Left colon (tissue), 2 donors: ENCODE measurements around the gene EPB41L4B. TPM values are rescaled to one million over a fixed set of nuclear protein-coding genes. Genes with fewer than 3 reads are reported as not detected.
A peak's percentile ranks its signal among the peaks of the same experiment; 100 is the strongest.

ENCODE experiments used
- ATAC-seq: fragments of 200-7000 bp; cut with Tn5 transposase; one replicate; pipeline ENCODE4 v1.9.1; 2020; ENCODE audit warnings: mild to moderate bottlenecking, moderate library complexity
- DNase-seq, 2 donors: peaks; one replicate each; pipeline ENCODE4 v3.0.0-alpha.2; 2020
- intact Hi-C, 2 donors: fragments of 100-400 bp; cut with DNase I in 1 of 2; cut with micrococcal nuclease in 1 of 2; formaldehyde crosslinking; loops; one replicate each; pipeline versions ENCODE4 v1.11.2 to v1.14.0; 2022; cut with DNase I, micrococcal nuclease
- total RNA-seq, 2 donors: library from RNA; stranded (reverse); fragmentation: NEBNext Ultra II Directional; extraction: Animal tissue kit (Norgen Biotek cat#: 25700); gene quantifications; one replicate each; pipeline ENCODE4 v1.2.1, GENCODE V29; 2021
- donor health status: DM: no; HTN: no; CAD: no.
- donor health status: DM: yes; HTN: yes; CAD: no.

The EPB41L4B gene
- total RNA-seq, 2 donors from 2014 or later, result 147 to 150 TPM

DNA sequence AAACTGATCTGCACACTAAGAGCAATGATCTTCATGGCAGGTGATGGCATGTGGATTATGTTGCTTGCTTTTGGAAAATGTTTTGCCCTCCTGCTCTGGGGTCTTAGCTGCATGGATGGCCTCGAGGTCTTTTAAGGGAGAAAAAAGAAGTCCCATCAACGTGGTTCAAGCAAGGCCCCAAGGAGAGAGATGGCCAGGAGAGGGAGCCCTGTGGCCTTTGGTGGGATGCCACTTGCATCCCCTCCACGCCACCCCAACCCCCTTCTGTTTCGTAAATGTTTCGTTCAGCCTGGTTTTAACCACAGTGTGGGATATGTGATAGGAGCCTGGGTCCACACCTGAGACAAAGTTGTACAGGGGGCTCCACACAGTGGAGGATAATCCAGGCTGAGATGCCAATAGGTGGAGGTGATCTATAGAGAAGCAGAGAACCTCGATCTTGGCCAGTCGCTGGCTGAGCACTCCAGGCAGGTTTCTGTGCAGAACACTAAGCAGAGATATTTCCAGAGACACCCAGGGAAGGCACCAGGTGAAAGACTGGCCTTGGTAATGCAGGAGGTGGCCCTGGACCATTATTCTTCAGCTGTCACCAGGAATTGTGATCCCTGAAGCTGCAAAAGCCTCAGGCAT lies 128.0 kb downstream of the EPB41L4B start:
- peak; percentile 88 for ATAC-seq
- DNase-seq, result peak; percentile 38 to 68
- intact Hi-C loops, result no loop called here

DNA sequence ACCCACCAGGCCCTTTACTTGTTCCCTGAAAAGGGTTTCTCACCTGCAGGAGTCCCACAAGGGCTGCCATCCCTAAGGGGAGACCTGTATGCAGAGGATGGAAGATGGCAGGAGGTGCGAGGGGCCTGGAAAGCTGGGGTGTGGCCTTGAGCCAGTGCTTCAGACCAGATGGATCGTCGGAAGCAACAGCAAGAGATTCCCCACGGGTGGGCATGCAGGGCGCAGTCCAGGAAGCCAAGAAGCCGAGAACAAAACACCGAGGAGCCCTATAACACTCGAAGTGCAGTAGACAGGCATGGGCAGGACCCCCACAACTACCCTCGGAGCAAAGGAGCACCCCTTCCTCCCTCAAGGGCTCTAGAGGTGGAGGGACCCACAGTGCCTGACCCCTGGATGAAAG lies 129.1 kb downstream of the EPB41L4B start:
- ATAC-seq (no peak), DNase-seq (no peak)
- intact Hi-C loops, result no loop called here

DNA sequence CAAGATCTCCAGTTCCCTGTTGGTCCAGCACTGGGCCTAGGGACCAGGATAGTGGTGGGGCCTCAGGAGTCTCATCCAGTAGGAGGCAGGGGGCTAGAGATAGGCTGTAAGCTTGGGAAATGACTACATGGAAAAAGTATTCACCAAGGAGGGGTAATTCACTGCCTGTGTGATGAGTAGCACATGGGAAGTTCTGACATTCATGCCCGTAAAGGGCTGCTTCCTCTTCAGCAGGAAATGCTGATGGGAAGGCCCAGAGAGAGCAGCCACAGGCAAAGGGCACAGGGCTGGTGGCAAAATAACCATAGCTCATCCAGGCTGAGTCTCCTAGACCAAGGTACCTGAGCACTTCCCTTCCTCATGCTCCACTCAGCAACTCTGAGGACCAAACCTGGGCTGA lies 130.7 kb downstream of the EPB41L4B start:
- no peak for ATAC-seq

DNA sequence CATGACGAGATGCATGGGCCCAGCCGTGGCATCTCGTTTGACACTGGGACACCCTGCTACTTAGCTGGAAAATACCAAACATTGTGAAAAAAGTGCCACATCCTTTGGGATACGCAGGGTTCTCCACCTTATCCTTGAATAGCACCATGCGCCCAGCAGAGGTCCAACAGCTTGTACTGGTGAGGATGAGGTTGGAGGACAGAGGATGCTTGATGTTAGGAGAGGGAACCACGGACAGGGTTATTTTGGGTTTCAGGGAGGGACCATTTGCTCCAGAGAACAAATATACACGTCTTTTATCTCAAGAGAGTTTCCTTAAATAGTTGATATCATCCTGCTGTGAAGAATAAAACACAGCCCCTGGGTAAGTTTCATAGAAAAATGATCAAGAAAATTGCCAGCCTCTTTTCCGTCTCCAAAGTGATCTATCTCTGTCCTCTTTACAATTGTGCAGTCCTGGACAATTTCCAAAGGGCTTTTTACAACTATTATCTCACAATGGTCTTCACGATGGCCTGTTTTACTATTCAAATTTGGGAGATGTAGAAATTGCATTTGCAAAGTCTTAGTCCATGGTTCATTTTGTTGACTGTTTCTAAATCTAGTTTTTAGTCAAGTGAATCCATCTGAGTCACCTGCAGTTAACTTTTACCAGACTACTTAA lies 133.9 kb downstream of the EPB41L4B start:
- ATAC-seq (no peak), DNase-seq (no peak)
- intact Hi-C loops, result no loop called here

More for the DNA sequence above, 130.7 kb downstream of the EPB41L4B start:
- DNase-seq, result no peak
- intact Hi-C loops, result no loop called here

DNA sequence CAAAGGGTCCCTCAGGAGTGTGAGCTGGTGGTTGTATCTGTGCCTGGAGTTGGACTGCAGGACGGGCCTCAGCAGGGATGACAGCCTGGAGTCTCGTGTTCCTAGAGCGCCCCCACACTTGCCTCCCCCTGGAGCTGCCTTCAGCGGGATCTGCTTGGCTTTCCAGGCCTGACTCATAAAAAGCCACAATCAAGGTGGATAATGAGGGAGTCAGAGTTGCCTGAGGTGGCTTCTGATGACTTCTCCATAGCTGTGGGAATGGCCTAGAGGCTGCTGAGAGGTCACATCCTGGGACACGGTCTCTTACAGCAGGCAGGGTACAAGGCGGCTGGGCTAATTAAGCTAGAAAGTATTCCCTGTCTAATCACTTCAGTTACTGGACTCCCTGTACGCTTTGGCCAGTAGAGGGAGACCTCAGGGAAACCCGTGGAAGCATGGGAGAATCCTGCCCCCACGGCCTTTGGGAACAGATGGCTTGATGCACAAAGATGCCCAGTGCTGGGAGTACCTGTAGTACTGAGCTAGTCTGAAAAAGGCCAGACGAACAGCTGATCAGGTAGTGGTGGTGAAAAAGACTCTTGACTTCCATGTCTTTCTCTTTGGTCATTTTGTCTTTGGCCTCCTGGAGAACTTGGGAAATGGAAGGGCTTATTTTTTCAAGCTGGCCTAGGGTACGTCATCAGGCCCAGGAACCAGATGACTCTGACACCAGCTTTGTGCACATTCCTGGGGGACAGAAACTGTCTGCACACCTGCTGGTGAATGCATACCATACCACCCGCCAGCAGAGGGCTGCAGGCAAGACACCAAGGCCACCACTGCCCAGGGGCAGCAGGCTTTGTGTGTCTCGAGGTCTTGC lies 137.7 kb downstream of the EPB41L4B start:
- intact Hi-C loops, result no loop called here
- peak; percentile 89 for ATAC-seq
- peak; percentile 34 to 48 for DNase-seq

DNA sequence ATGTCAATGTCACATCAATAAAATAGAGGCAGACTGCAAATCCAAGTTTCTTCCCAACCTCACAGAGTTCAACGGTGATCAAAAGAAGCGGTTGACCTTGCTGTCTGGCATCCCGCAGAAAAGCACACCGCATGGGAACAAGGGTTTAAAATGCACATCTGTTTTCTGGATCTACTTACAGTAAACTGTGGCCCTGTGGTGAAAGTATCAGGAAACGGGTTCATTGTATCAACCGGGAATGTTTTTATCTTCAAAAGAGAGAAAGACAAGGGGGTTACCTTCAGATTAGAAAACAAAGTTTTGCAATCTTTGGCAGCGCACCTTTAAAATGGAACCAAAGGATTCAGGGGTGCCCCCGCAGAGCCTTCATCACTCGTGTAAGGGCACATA lies 138.3 kb downstream of the EPB41L4B start:
- no peak for ATAC-seq
- intact Hi-C loops, result no loop called here
- no peak for DNase-seq

DNA sequence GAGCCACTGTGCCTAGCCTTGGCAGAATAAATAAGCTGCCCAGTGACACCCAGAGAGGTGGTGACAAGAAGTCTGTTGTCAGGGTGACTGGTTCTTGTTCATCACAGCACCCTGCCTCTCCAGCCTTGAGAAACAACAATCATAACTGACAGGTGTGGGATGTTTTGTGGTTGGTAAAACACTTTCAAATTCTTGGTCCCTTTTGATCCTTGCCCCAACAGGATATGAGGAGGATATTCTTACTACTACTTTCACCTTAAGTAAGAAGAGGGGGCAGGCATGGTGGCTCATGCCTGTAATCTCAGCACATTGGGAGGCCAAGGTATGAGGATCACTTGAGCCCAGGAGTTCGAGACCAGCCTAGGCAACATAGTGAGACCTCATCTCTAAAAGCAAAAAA lies 139.6 kb downstream of the EPB41L4B start:
- no peak for ATAC-seq
- intact Hi-C loops, result no loop called here
- DNase-seq, result no peak

DNA sequence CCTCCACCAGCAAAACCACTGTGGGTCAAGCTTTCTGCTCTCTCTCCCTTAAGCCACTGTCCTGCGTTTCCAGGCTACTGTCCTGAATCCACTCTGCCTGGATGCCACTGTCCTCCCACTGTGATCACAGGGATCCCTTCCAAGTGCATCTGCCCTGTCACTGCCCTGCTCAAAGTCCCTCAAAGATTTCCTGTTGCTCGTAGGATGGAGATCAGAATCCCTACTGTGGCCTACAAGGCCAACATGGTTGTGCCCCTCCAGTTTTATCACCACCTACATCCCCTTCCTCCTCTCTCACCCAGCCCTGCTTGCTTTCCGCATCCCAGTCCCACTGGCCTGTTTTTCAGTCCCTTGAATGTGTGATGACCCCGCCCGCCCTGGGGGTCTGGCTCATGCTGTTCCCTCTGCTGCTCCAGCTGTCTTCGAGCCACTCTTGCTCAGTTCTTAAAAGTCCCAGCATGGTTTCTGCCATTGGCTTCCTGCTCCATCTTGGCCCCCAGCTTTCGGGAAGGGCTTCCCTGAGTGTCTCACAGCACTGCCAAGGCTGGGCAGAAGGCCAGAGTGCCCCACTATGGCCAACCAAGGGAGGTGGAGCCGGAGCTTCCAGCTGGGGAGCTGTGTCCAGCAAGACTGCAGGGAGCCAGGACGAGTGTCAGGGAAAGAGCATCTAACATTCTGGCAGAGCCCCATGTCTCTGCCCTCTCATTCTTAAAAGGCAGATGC lies 140.9 kb downstream of the EPB41L4B start:
- intact Hi-C loops, result no loop called here
- DNase-seq (no peak), ATAC-seq (no peak)

DNA sequence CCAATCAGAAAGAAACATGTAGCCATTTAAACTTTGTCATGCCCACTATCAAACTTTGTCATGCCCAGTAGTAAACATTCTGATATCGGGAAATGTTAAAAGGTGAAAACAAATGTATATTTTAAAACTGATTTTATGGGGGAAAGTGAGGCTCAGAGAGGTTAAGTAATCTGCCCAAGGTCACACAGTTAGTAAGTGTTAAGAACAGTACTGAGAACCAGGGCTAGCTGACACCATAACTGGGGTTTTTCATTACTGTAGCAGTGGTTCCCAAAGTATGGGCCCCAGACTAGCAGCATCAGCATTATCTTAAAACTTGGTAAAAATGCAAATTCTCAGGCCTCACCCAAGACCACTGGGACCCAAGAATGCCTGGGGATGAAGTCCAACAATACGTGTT lies 143.9 kb downstream of the EPB41L4B start:
- DNase-seq (no peak), ATAC-seq (no peak)
- intact Hi-C loops, result no loop called here

DNA sequence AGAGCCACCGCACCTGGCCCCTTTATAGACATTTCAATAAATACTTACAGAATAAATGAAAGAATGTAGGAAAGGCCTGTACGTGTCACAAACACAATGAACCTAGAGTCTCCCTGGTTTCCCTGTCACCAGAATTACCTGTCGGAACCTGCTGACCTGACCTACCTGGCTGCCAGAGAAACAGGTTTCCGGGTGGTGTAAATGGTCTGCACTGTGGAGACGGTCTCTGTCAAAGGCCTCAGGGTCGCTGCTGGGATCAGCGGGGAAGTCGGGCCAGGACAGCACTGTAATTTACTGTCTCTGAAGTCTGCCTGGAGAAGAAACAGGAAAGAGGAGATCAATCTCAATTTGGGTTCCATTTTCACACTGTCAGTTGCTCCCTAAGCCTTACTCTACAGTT lies 144.5 kb downstream of the EPB41L4B start:
- ATAC-seq (no peak), DNase-seq (no peak)
- intact Hi-C loops, result no loop called here

DNA sequence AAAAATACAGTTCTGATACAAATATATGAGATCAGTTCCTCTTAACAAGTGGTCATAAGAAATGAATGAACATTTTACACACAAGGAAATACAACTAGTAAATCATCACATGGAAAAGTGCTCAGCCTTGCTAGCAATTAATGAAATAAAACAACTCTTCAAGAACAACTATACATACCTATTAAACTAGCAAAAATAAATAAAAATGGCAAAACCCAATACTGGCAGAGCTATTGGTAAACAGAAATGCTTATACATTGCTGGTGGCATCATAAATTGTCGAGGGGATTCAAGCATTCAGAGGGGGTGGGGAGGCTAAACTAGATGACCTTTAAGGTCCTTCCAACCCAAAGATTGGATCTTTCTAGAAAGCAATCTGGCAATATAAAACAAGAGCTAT lies 147.9 kb downstream of the EPB41L4B start:
- intact Hi-C loops, result no loop called here
- ATAC-seq (no peak), DNase-seq (no peak)

DNA sequence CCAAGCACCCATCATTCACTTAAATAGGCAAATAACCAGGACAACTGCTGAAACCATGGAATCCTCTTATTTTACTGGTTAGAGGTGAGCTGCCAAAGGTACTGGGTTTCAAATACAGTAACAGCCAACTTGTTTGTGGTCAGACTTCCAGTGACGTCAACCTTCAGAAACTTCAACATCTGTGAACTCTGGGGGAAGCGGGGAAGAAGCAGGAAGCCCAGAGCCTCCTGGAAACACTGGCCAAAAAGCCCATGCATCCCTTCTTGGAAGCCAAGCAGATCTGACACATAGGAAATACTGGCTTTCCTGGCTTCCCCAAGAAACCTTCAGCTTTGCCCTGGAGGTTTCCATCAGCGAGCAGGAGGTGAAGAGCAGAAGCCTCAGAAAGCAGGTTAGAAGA lies 148.9 kb downstream of the EPB41L4B start:
- ATAC-seq, result no peak
- intact Hi-C loops, result no loop called here

DNA sequence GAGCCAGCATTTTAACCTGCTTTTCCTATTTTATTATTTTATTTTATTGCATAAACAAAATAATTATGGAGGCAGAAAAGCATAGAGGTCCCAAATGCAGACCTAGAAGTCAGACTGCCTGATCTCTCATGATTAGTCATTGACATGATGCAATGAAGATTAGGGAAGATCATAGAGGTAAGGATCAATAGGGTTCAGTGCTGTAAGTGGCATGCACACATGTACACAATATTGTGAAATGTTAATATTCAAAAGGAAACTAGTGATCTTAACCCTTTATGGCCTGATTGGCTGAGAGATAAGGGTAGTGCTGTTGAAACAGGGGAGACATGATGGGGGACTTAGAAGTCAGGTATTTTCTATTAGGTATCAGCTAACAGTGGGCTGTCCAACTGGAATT lies 152.7 kb downstream of the EPB41L4B start:
- intact Hi-C loops, result no loop called here
- ATAC-seq (no peak), DNase-seq (no peak)

More for the DNA sequence above, 148.9 kb downstream of the EPB41L4B start:
- DNase-seq, result no peak

DNA sequence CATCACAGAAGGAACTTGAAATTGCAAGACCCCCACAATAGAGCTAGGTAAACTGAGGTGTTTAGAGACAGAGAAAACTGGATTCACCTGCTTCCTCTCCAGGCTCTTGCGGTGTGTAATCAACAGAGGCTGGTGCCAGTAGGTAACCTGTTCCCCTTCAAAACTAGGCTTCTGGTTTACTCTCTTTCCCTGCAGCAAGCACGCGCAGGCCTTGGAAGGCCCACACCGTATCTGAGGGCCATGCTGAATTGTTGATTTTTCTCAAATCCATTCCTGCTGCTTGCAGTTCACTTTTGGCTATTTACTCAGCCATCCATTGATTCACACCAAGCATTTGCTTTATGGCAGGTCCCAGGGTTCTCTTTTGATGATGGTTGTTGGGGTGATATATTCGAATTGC lies 153.1 kb downstream of the EPB41L4B start:
- no peak for ATAC-seq
- intact Hi-C loops, result no loop called here
- DNase-seq, result no peak

DNA sequence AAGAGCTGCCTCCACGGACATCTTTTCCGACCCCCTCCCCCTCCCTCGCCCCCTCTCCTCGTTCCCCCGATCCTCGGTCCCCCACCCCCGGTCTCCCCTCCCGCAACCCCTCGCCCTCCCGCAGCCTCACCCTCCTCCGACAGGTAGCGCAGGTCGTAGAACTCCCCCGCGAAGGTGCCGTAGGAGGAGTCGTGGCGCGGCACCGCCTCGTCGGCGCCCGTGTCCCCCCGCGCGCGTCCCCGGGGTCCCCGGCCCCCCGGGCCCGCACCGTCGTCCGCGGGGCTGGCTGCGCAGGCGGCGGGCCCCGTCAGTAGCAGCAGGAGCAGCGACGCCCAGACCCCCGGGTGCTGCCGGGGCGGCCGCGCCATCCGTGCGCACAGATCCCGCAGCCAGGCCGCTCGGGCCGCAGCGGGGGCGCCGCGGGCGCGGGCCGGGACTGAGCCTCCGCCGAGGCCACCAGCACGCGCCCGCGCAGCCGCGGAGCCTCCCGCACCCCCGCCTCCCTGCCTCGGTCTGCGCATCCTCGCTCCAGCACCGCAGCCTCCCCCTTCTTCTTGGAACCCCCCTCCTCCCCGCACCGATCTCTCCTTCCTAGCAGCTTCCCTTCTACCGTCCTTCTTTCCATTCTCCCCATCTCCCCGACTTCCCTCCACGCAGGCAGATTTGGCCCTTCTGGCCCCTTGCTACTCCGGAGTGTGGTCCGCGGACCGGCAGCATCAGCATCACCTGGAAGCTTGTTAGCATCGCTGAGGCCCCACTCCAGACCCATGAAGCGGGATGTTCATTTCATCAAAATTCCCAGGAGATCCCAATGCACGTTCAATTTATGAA lies 153.9 kb downstream of the EPB41L4B start, which contains the start of gene FRRS1L:
Gene FRRS1L, minus strand, starts transcription at position 479 of the 831 bp plus-strand sequence. Its CDS starts 111 bp downstream, at position 368.
- DNase-seq, result no peak
- intact Hi-C loops, result no loop called here
- no peak for ATAC-seq

DNA sequence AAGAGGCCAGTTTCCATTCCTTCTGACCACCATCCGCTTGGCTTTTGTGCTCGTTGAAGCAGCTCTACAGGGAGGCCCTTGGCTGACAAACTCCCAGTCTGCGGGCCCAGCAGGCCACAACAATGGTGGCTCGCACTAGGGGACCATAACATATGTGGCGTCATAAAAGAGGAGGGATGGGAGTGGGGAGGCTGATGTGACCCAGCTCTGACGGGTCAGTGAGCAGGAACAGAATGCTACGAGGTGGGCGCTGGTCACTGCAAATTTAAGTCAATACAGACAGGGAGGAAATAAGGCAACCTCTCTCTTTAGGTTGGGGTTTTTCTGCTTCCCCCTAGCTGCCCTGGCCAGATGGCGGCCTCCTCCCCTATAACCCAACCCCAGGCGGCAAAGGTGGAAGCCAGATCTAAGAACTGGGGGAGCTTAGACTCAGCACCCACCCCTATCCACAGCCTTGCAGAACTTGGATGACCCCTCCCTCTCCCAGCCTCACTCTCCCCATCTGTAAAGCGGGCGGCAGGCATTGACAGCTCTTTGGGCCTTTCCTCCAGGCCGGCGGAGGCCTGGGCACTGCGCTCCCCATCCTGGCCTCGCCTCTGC lies 154.6 kb downstream of the EPB41L4B start:
- intact Hi-C loops, result no loop called here
- DNase-seq (no peak), ATAC-seq (no peak)

DNA sequence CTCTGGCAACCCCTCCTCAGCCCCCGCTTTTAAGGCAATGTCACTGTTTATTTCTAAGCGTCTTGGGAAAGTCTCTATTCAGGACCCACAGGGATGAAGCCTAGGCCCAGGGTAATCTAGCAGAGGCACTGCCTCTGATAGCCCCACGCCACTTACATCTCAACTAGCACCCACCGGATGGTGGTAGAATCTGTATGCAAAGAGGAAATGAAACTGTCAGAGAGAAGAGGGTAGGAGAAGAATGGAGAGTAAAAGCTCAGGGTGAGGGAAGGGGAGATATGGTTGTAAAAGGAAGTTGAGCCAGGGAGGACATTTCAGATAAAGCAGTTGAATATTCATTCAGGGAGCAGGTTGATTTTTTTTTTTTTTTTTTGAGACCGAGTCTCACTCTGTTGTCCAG lies 156.8 kb downstream of the EPB41L4B start:
- intact Hi-C loops, result no loop called here
- no peak for ATAC-seq
- no peak for DNase-seq

DNA sequence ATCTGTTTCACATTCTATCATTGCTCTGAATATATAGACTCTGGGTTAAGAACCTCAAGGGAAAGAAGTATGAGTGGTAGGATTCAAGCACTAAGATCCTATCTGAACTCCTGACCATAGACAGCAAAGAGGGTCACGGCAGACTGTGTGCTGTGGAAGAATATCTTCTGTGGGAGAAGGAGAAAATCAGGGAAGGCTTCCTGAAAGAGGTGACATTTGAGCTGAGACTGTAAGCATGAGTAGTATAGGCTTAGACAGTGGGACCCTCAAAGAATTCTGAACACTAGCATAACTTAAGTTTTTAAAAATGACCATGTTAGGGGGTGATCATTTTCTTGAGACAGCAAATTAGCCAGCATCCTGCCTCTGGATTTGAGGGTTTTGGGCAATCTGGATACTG lies 157.7 kb downstream of the EPB41L4B start:
- DNase-seq (no peak), ATAC-seq (peak; percentile 5)
- intact Hi-C loops, result no loop called here
